Suprapubic skin (tissue), 4 donors: Measurements from ENCODE around the gene ARHGAP32.

Source experiments
- EP300 ChIP-seq: sonication (generic); formaldehyde crosslinking; IDR thresholded peaks from one replicate; pipeline ENCODE4 v1.6.1; 2017; ENCODE audit warnings: antibody characterized with exemption
- POLR2A ChIP-seq, 2 donors: fragments of 450-650 bp; IDR thresholded peaks; one replicate each; pipeline ENCODE4 v1.6.1; 2017; ENCODE audit warnings: antibody characterized with exemption in 2 of 2, mild to moderate bottlenecking in 2 of 2, moderate library complexity in 2 of 2
- POLR2AphosphoS5 ChIP-seq, 3 donors: sonication (generic); formaldehyde crosslinking; IDR thresholded peaks; one replicate each; pipeline ENCODE4 v1.6.1; 2017; ENCODE audit warnings: antibody characterized with exemption in 3 of 3
- TF ChIP-seq, protein P1 (sequence below), 2 donors: fragments of 200-600 bp in 1 of 2; fragments of 450-650 bp in 1 of 2; sonication (generic) in 1 of 2; IDR thresholded peaks; one replicate each; pipeline ENCODE4 v1.5.1; 2016 to 2019; ENCODE audit warnings: antibody characterized with exemption in 2 of 2, mild to moderate bottlenecking in 1 of 2, moderate library complexity in 1 of 2

GRCh38 chr11:128934926-128935325, 257.2 kb downstream of the ARHGAP32 start:
- TF ChIP-seq, protein P1, sequence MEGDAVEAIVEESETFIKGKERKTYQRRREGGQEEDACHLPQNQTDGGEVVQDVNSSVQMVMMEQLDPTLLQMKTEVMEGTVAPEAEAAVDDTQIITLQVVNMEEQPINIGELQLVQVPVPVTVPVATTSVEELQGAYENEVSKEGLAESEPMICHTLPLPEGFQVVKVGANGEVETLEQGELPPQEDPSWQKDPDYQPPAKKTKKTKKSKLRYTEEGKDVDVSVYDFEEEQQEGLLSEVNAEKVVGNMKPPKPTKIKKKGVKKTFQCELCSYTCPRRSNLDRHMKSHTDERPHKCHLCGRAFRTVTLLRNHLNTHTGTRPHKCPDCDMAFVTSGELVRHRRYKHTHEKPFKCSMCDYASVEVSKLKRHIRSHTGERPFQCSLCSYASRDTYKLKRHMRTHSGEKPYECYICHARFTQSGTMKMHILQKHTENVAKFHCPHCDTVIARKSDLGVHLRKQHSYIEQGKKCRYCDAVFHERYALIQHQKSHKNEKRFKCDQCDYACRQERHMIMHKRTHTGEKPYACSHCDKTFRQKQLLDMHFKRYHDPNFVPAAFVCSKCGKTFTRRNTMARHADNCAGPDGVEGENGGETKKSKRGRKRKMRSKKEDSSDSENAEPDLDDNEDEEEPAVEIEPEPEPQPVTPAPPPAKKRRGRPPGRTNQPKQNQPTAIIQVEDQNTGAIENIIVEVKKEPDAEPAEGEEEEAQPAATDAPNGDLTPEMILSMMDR (IDR thresholded peaks at IDR 0.05), result no peak
- TF ChIP-seq POLR2AphosphoS5 (IDR thresholded peaks at IDR 0.05) (no peak), POLR2A (IDR thresholded peaks at IDR 0.05) (no peak), EP300 (no peak)
